Measurements from ENCODE around the gene MED8.

GRCh38 chr1:43387976-43388599 lies 1.5 kb downstream of the MED8 start:
- TF ChIP-seq POLR2AphosphoS5 (IDR thresholded peaks at IDR 0.05; ENCODE audit: low read depth) (no peak), CTCF (conservative IDR thresholded peaks at IDR 0.05; ENCODE audit: low read depth in 2 of 2) (no peak), EZH2phosphoT487 (IDR thresholded peaks at IDR 0.05; ENCODE audit: unreplicated experiment) (no peak), REST (IDR thresholded peaks at IDR 0.05; ENCODE audit: unreplicated experiment) (no peak), EZH2 (IDR thresholded peaks at IDR 0.05; ENCODE audit: low read depth, unreplicated experiment) (no peak), ETS1 (IDR thresholded peaks at IDR 0.05) (no peak)

Measured in GM23338 (cell line).